Measurements from ENCODE around the gene IQCH.

Gene IQCH

DNA sequence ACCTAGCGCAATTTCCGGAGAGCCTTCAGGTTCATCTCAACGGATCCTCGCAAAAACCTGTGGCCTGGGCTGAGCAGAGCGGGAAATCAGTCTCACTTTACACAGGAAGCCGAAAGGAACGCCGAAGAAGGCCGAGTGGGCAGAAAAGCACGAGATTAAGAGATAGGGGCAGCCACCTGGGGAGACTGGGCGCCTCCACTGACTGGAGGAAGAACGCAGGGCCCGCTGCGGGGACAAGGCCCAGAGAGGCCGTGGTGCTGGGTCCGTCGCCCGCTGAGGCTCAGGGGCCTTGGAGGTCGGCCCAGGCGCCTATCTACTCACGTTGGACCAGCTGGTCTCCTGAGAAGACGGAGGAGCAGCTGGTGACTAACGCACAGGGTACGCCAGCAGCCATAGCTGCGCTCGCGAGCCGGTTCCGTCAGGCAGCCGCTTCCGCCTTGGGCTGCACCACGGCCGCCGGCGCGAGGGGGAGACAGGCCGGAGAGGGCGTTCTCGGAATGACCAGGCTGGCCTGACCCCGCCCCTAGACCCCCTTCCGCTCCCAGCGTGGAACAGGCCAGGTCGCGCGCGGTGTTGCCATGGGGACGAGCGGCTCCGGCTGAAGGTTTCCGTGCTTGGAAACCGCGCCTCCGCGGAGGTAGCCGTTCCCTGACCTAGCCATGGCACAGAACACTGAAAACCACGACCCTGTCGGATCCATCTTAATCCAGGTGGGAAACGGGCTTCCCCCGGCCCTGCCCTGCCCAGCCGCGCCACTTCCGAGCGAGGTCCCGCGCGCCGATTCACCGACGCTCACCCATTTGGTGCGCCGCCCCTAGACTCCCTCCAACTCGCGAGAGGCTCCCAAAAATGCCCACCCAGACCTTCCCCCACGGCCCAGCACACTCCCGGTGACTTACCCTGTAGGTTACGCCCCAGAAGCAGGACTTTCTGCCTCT lies at the start of gene IQCH, which contains the start of gene AAGAB:
Gene IQCH, plus strand, starts transcription at position 549 of the 938 bp plus-strand sequence. Its CDS starts 111 bp downstream, at position 660.
Gene AAGAB, minus strand, starts transcription at position 424 of the 938 bp plus-strand sequence. Its CDS starts 30 bp downstream, at position 394.
- peak; percentile 93 to 98 for DNase-seq (ENCODE audit: low read depth in 2 of 2)

DNA sequence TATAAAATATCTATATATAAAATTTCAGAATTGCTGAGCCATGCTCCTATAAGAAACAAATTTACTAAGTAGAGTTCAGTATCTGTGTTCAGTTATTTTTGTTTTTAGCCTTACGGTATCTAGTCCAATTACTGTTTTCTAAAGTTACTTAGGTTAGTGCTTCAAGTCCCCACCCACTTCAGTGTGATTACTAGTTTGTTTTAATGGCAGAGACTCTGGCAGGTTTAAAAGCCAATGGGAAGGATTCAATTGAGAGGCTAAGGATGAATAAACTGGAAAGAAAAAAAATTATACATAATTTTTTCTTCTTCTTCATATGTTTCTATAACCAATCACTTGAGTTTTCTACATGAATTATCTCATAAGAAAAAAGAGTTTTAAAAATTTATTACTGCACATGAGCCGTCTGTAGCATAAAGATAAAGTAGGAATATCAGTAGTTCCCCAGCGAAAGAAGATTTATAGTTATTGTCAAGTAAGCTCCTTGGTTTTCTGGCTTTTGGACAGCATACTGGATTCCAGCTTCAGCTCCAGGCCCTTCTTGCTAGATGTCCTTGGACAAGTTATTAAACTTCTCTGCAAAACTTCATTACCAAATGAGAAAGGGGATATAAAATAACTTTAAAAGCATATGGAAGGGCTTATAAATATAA lies 46.9 kb upstream of the IQCH start:
- DNase-seq (ENCODE audit: low read depth in 2 of 2), result no peak

DNA sequence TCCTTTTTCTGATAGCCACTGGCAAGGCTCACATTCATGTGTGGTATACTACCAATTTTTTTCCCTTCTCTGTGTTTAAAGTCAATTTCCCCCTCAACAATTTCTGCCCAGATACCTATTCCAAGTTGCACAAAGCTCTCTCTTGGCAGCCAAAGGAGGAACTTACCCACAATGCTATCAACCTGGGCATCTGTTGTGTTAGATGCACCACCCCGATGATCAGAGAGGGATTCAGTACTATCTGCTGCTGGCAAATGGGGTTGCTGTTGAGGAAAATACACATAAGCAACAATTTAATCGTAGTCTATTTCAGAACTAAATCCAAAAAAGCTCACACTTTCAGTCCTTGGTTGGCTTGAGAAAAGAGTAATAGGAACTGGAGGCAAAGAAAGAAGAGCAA lies 46.2 kb upstream of the IQCH start:
- DNase-seq (ENCODE audit: low read depth in 2 of 2), result no peak

DNA sequence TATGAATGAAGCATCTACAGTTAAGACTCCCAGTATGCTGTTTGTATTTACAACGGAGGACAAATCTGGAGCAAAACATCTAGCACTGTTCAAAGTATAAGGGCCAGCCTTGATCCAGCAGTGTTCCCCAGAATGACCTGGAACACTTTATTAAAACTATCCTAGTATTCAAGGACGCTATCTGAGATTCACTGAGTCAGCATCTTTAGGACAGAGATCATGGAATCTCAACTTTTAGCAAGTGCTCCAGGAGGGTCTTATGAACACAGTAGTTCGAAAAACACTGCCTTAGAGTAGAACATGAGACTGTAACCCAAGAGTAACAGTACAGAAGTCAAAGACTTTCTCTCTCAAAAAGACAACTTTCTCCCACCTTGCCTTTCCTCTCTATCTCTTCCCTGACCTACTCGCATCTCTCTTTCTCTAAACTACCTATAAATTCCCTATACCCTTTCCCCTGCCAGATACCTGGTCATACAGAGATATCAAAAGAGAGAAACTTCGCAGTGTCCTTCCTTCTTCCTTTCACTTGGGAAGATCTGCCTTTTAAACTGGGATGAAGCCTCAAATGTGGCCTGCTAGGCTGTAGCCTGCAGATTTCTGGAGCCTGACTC lies 43.9 kb upstream of the IQCH start:
- no peak for DNase-seq (ENCODE audit: low read depth in 2 of 2)

DNA sequence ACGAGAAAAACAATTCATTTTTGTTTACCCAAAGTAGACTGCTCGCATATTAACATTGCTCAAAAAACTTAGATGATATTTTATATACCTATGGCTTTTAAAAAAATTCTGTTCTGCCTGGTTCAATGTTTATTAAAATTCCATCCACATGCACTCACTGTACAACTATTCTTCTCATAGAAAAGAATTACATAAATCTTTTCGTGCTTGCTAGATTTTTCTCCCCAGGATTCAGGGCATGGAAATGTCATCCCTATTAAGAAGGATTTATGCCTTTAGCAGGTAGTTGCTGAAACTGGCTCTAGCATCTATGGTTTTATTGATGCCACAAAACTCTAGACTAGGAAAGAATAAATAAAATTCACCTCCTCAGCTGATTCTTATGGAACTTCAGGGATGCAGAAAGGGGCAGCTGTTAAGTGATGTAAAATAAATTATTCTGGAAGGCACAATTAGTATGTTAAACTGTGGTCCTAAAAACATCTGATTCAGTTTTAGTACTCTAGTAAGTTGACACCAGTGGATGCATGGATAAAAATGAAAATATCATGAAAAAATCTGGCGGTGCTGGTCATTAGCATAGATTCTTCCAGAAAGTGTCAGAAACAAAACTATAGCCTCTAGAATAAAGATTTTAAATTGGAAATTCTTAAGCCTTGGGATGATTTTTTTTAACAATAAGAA lies 41.8 kb upstream of the IQCH start:
- DNase-seq (ENCODE audit: low read depth in 2 of 2), result no peak

DNA sequence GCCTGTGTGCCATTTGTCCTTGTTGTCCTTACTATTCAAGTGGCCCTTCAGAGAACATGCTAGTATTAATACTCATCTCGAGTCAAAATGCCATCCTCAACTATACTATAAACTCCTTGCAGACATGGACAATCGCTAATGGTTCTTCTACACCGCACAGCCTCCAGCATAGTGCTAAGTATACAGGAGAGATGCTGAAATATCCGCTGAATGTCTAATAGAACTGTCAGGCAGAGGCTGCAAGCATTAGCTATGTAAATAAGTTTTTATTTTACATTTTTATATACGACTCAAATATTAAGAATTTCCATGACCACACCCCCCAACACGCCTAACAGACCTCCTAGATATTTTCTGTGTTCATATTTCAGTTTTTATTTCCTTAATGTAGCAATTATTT lies 39.5 kb upstream of the IQCH start:
- no peak for DNase-seq (ENCODE audit: low read depth in 2 of 2)

DNA sequence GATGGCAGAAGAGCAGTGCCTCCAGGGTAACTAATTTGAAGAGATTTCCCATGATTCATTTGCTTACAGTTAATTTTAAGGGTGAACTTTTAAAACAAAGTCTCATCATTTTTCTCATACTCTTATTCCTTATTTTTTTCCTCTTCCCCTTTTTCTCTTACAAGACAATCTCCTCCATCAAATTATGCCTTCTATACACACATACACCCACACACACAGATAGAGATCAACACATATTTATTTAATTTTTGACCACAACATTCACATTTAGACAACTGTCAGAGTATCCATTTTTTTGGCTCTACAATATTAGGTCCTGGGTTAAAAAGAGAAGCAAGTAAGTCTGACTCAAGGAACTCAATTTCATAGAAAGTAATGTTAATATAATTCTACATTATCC lies 37.7 kb upstream of the IQCH start:
- no peak for DNase-seq (ENCODE audit: low read depth in 2 of 2)

DNA sequence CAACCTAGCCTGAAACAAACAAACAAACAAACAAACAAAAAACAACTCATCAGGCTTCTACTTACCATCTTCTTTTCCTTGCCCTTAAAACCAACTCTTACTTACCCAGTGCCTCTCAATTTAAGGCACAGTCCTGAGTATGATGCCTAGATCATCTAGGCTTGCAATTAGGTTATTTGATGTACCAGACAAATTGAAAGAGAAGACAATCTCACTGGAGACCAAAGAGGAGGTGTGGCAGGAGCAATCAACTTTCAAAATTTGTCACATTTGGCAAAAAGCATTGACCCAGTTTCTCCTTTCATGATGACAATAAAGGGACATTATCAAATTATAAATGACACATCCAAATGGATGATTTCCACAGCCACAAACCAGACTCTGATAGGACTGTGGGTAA lies 36.2 kb upstream of the IQCH start:
- no peak for DNase-seq (ENCODE audit: low read depth in 2 of 2)

DNA sequence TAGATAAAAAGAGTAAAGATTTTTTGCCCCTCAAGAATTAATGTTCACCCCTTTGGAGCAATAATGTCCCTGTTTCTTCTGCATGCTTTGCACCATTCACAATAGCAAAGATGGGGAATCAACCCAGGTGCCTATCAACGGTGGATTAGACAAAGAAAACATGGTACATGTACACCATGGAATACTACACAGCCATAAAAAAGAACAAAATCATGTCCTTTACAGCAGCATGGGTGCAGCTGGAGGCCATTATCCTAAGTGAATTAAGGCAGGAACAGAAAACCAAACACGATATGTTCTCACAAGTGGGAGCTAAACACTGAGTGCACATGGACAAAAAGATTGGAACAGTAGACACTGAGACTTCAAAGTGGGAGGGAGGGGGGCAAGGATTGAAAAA lies 35.3 kb upstream of the IQCH start:
- no peak for DNase-seq (ENCODE audit: low read depth in 2 of 2)

DNA sequence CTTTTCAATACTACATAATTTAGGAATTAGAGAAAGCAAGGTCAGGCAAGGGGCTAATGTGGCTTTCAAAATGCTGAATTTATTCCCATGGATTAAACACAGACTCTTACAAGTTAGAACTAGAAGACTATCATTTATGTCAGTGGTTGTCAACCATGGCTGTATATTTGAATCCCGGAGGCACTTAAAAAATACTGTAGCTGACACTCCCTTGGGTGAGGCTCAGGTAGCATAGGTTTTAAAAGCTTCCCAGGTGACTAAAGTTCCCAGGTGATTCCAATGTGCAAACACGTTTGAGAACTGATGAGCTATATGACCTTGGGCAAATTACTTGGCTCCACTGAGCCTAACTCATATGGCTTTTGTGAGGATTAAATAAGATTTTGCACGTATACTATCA lies 29.7 kb upstream of the IQCH start:
- DNase-seq (ENCODE audit: low read depth in 2 of 2), result no peak

DNA sequence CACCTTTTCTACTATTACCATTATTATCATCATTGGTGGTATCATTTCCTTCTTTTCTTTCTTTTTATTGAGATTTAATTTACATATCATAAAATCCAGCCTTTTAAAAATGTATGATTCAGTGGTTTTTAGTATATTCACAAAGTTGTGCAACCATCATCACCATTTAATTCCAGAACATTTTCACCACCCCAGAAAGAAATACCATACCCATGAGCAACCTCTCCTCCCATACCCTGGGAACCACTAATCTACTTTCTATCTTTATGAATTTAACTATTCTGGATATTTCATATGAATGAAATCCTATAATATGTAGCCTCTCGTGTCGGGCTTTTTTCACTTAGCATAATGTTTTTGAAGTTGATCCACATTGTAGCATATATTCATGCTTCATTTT lies 29.2 kb upstream of the IQCH start:
- DNase-seq (ENCODE audit: low read depth in 2 of 2), result no peak

DNA sequence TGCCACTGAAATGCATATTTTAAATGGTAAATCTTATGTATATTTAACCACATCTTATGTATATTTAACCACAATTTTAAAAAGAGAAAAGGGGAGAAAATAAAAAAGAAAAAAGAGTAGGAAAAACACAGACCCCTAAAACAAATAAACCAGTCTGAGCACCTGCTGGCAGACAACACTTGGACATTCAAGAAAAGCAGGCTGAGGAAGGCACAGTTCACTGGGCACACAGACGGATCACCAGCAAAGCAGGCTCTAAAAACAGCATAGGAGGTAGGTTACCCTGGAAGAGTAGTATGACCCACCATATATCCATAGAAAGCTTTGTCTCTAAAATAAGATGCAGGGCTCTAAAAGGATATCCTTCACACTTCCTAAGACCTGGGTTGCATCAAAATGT lies 27.2 kb upstream of the IQCH start:
- DNase-seq (ENCODE audit: low read depth in 2 of 2), result no peak

DNA sequence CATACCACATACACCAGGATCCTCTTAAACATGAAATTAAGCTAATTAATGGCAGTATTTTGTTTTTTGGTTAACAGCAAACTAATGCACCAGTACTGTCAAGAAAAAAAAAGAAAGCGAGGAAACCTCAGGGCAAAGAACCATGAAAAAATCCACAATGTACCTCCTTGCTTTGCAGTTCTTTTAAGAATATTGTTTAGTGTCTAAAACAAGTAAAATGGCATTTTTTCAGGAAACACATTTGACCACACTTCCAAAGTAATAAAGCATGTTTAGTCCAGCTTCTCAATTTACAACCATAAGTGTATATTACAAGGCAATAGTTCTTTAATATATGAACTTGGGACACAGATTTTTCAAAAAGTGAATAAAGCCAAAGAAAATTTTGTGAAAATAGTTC lies 26.7 kb upstream of the IQCH start:
- no peak for DNase-seq (ENCODE audit: low read depth in 2 of 2)

DNA sequence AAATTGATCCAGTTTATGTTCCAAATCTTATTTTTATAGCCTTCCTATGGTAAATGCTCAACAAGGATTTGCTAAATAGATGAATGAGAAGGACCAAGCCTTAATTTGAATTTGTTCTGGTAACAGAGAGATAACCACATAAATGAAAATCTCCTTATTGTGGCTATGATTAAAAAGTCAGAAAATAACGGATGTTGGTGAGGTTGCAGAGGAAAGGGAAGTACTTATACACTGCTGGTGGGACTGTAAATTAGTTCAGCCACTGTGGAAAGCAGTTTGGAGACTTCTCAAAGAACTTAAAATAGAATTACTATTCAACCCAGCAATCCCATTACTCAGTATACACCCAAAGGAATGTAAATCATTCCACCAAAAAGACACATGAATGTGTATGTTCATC lies 26.3 kb upstream of the IQCH start:
- DNase-seq (ENCODE audit: low read depth in 2 of 2), result no peak

DNA sequence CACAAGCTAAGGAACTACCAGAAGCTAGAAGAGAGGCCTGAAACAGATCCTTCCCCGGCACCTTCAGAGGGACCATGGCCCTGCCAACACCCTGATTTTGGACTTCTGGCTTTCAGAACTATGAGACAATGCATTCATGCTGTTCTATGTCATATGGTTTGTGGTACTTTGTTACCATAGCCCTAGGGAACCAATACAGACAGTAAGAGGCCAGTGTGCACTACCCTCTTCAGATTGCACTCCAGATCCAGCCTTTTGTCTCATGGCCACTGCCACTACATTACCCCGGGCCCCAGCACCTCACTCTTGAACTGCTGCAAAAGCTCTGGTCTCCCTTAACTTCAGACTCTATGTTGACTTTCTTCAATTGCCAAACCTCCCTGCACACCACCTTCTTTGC lies 24.1 kb upstream of the IQCH start:
- DNase-seq (ENCODE audit: low read depth in 2 of 2), result no peak

DNA sequence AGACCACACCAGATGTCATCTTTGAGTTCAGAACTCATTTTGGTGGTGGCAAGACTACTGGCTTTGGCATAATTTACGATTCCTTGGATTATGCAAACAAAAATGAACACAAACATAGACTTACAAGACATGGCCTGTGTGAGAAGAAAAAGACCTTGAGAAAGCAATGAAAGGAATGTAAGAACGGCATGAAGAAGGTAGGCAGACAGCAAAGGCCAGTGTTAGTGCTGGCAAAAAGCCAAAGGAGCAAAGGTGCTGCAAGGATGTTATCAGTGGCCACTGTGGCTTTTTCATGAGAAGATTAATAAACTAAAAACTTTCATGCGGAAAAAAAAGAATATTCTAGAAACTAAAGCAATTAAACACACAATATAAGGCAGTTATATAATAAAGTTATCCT lies 22.0 kb upstream of the IQCH start:
- no peak for DNase-seq (ENCODE audit: low read depth in 2 of 2)

DNA sequence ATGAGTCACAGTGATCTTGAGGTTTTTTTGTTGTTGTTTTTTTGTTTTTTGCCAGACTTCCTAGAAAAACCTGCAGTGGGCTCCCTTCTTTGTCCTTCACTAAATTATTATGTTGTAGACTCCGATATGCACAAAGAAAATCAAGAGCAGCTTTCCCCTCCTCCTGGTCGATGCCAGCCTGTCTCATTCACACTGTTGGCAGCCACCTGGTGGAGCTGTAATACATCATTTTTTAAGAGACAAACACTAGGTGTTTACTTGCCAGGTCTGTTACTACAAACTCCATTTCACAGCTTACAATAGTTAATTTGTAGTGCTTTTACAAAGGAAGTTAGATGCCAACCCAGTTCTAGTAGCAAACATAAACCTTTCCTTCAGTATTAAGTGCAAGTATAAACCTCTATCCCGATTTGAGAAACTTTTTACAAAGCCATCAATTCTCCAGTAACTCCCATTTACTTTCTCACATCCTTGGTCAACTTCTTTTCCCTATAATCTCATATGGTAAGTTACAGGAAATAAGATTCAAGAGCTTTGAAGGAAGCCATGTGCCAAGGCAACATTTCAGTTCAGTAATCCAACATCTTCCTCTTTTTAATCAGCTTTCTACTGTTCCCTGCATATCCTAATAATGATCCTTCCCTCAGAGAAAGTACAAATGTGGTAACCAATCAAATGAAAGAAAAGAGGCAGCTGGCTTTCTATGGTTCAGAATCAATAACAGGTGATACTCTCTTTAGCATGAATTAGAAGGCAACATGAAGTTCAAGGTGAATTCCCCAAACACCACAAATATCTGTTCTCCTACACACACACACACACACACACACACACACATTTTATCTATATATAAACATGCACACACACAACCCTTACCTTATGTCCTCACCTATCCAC lies 14.1 kb upstream of the IQCH start:
- DNase-seq (ENCODE audit: low read depth in 2 of 2), result no peak

DNA sequence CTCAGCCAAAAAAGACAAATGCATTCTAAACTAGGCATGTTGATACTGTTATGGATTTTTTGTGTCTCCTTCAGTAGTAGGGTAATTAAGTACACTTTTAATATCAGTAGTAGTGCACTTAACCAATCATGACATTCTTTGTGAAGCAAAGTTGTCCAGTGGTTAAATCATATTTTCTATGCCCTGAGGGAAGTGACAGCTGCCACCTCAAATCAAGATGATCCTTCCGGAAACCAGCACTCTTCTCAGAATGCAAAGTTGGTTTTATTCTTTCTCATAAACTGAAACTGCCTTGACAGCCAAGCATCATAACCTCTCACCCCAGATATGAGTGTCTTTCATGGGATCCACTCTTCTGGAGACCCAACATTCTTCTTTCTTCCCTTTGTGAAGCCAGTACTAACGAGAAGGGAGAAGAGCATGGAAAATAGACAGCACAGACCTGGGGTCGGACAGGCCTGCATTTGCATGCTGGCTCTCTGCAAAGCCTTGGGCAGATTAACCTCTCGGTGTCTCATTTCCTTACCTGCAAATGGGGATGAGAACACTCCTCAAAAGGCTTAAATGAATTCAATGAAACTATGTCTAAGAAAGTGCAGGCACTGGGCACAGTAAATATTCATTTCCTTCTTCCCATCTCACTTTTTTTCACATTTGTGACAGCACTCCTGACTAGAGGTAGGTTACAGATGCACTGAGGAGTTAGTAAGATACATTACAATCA lies 13.3 kb upstream of the IQCH start:
- DNase-seq (ENCODE audit: low read depth in 2 of 2), result no peak

DNA sequence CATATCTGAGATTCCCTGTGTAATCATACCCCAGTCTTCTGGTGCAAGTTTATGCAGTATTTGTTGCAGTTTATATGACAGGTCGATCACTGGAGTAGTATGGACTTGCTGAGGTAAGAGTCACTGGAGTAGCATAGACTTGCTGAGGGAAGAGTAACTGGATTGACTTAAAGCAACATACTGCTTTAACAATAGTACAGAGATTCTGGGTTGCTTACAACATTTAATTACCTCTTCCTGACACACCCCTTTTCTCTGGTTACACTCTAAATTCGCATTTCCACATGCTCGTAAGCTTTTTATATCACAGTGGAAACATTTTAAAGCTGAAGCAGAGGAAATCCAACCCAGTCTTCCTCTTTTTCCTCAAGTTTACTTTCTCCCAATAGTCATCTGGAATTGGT lies 11.9 kb upstream of the IQCH start:
- DNase-seq (ENCODE audit: low read depth in 2 of 2), result no peak

DNA sequence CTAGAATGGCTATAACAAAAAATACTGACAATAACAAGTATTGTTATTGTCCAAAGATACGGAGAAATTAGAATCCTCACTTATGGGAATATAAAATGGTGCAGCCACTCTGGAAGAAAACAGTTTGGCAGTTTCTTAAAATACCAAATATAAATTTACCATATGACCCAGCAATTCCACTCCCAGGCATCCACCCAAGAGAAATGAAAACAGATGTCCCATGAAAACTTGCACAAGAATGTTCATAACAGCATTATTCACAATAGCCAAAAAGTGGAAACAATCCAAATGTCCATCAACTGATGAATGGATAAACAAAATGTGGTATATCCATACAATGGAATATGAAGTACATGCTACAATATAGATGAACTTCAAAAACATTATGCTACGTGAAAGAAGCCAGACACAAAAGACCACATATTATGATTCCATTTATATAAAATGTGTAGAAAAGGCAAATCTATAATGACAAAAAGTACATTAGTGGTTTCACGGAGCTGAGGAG lies 9.6 kb upstream of the IQCH start:
- no peak for DNase-seq (ENCODE audit: low read depth in 2 of 2)

Measured in activated CD8-positive, alpha-beta memory T cell treated with anti-CD3 and anti-CD28 coated beads for 4 hours (primary cell).